G401 (cell line): ENCODE results near the gene KCTD4. TPM values are rescaled to one million over a fixed set of nuclear protein-coding genes. Genes with fewer than 3 reads are reported as not detected.
A peak's percentile ranks its signal among the peaks of the same experiment; 100 is the strongest.
"Not testable (repeated sequence)": the region's sequence is repeated elsewhere in the genome, so short reads cannot be mapped to it uniquely, and the experiment has no call there.

Experiments used
- DNase-seq: peaks from one replicate; pipeline ENCODE4 v3.0.0-alpha.2; 2015; ENCODE audit warnings: low spot score
- in situ Hi-C: cut with HindIII; loops from 2 replicates; pipeline ENCODE4 v1.10.0; 2016; ENCODE audit warnings: low sequenced_read_pairs, mixed read lengths
- total RNA-seq: library from RNA; depleted of rRNA; stranded (reverse); fragments of >200 nt; shearing (Covaris generic); gene quantifications from 2 replicates; pipeline ENCODE4 v1.2.3, GENCODE V29; 2014

The KCTD4 gene
- total RNA-seq, 1 experiment from 2014 or later: not detected

DNA sequence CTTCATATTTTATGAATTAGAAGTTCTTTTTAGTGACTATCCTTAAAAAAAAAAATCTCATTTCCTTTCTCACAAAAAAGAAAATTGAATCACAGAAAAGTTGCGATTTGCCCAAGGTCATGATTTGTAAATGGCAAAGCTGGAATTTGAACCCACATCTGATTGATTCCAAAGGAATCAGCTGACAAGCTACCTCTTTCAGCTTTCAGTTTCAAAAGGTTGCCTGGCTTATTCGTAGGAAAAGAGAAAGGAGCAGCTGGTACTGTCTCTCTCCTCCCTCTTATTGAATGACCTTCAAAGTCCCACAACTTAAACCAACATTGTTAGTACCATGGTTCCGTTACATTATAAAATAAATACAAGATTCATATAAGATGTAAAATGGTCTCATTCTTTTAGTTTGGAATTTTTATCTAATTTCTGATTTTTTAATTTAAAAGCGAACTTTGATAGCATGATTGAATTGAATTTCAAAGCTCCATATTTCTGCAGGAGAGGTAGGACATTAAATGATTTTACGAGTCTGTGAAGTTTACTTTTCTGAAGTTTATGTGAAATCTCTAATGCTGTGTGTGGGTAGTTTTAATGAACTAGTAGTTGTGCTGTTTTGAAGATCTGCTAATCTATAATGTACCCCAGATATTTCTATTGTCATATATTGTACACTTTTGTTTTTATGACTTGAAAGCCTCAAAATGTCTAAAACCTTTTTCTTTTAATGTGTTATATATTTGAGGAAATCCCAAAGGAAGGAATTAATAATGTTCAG lies 18.5 kb upstream of the KCTD4 start:
- no peak for DNase-seq
- in situ Hi-C loops: no loop called here

DNA sequence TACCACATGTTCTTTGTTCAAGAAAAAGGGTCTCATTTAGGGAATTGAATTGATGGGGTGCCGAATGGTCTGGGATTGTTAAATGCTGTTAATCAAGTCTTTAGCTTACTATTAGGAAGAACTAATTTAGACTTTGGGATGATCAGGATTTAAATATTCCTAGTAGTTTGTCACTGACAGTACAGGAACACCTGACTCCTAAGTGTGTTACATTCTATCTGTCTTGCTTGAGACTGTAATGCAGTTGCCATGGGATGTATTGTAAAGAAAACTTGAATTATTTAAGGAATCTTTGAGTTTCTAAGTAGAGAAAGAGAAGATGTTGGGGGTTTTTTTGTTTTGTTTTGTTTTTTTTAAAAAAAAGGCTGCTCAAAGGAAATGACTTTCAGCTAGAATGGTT lies 17.8 kb upstream of the KCTD4 start:
- in situ Hi-C loops: no loop called here

DNA sequence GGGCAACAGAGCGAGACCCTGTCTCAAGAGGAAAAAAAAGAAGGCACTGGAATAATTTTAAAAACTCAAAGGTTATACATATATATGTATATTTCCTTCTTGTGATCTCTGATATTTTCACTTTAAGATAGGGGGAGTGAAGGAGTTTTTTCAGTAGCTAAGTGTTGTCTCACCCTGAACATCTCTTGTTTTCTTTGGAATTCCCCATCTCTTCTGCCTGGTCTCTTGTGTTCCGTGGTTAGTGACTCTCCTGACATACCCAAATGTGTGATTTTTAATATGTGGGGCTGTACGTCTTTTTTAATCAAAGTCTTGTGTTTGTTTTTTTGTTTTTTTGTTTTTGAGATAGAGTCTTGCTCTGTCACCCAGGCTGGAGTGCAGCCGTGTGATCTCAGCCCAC lies 15.3 kb upstream of the KCTD4 start:
- in situ Hi-C loops: no loop called here

More for the DNA sequence above, 17.8 kb upstream of the KCTD4 start:
- no peak for DNase-seq

DNA sequence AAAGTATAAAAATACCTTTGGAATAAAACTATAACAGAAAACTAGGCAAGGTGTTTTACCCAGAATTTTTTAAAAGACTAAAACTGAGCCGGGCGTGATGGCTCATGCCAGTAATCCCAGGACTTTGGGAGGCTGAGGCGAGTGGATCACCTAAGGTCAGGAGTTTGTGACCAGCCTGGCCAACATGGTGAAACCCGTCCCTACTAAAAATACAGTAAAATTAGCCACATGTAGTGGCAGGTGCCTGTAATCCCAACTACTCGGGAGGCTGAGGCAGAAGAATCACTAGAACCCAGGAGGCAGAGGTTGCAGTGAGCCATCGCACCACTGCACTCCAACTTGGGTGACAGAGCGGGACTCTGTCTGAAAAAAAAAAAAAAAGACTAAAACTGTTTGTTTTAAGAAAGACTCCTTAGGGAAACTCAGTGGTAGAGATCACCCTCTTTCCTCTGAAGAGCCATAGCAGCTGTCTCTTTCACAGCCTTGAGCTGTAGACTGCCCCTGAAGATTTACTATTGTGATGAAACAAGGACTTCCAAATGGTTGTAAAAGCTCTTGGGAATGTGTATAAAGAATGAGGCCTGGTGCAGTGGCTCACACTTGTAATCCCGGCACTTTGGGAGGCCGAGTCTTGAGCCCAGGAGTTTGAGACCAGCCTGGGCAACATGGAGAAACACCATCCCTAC lies 14.7 kb upstream of the KCTD4 start:
- no peak for DNase-seq
- in situ Hi-C loops: no loop called here

More for the DNA sequence above, 15.3 kb upstream of the KCTD4 start:
- DNase-seq: no peak

DNA sequence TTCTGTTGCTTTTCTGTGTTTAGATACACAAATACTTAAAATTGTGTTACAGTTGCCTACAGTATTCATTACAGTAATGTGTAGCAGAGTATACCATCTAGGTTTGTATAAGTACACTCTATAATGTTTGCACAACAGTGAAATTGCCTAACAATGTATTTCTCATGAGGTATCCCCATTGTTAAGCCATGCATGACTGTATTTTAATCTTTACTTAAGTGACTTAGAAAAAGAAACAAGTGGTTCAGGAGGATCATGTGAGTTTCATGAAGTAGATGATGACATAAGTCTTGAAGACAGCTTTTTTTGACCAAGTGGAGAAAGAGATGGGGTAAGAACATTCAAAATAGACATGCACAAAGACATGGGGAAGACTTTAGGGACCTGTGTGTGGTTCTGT lies 8.4 kb upstream of the KCTD4 start:
- DNase-seq: no peak
- in situ Hi-C loops: no loop called here

GRCh38 chr13:45208132-45208531 lies 7.3 kb upstream of the KCTD4 start:
- no peak for DNase-seq
- in situ Hi-C loops: no loop called here

DNA sequence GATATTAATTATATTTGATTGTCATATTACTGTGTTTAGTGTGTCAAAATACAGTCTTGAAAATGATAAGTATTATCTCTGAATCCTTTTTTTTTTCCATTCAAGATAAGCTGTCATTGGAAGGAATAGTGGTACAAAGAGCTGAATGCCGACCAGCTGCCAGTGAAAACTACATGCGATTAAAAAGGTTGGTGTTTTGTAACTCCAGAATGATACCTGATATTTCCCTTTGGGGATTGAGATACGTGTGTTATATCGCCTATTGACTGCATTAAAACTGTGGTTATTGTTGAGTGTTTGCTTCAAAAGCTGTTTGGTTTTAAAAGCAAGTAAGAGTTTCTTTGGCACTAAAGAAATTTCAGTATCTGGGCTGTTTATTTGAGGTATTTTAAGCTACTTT lies 6.5 kb upstream of the KCTD4 start:
- DNase-seq: no peak
- in situ Hi-C loops: no loop called here

- in situ Hi-C loops: no loop called here
- no peak for DNase-seq
These were observed 5.5 kb upstream of the KCTD4 start for GRCh38 chr13:45206340-45206739.

DNA sequence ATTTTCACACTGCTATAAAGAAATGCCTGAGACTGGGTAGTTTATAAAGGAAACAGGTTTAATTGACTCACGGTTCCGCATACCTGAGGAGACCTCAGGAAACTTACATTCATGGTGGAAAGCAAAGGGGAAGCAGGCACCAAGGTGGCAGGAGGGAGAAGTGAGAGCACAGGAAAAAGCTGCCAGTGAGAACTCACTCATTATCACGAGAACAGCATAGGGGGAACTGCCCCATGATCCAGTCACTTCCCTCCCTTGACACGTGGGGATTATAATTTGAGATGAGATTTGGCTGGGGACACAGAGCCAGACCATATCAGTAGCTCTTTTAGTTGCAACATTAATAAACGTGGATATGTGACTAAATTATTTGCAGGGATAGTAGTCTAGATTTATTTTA lies 4.3 kb upstream of the KCTD4 start:
- in situ Hi-C loops: no loop called here

DNA sequence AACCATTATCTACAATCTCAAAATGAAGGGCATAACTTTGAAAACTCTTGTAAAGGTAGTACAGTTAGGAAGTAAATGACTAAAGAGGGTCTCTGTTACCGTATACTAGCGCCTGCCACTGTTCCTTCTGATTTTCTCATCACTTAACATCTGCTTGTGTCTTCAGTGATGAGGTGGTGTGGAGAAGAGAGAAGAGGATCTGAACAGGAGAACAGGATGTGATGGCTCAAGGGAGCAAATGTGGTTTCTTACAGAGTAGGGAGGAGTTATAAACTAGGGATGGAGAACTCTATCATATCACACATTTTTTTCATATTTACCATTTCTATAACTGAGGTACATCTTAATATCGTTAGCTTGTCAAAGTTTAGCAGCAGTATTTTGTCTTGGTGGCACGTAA lies 1.1 kb downstream of the KCTD4 start:
- in situ Hi-C loops: no loop called here
- no peak for DNase-seq

More for the DNA sequence above, 4.3 kb upstream of the KCTD4 start:
- DNase-seq: no peak

DNA sequence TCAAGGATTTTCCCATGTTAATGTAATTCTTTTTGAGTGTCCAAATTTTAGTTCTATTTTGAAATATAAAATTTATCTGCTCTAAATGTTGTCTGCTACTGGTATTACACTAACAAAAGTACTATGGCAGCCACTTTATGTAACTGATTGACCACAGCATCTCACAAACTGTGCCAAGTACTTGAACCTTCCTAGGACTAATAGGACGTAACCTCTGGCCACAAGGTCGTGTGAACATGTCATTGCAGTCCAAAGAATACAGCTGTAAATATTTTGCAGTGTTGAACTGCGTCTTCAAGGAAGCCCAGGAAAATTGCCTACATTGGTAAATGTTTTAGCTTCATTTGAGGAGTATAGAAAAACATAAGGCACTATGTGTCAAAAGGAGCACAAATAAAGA lies 1.9 kb downstream of the KCTD4 start:
- DNase-seq: no peak
- in situ Hi-C loops: no loop called here

DNA sequence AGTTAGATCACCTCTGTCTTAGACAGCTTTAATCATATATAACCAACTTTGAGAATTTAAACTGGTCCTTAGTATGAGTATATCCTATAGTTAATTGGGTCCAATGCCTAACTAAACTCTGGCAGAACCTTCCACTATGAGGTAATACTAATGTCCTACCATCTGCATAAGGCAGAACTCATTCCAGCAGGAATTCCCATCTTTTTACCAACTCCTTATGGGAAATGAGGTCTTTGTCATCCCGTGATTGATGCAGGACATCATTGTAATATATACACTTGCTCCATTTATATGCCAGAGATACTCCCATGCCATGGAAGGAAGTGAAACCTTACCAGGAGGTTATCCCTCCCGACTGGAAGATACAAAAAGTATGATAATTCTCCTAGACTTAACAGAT lies 2.8 kb downstream of the KCTD4 start:
- DNase-seq: no peak
- in situ Hi-C loops: no loop called here

GRCh38 chr13:45196622-45197021 lies 4.2 kb downstream of the KCTD4 start:
- in situ Hi-C loops: no loop called here
- DNase-seq: no peak

GRCh38 chr13:45196096-45196495 lies 4.7 kb downstream of the KCTD4 start:
- in situ Hi-C loops: no loop called here
- DNase-seq: no peak

- in situ Hi-C loops: no loop called here
- DNase-seq: no peak
These were observed 5.4 kb downstream of the KCTD4 start for GRCh38 chr13:45195421-45195820.

DNA sequence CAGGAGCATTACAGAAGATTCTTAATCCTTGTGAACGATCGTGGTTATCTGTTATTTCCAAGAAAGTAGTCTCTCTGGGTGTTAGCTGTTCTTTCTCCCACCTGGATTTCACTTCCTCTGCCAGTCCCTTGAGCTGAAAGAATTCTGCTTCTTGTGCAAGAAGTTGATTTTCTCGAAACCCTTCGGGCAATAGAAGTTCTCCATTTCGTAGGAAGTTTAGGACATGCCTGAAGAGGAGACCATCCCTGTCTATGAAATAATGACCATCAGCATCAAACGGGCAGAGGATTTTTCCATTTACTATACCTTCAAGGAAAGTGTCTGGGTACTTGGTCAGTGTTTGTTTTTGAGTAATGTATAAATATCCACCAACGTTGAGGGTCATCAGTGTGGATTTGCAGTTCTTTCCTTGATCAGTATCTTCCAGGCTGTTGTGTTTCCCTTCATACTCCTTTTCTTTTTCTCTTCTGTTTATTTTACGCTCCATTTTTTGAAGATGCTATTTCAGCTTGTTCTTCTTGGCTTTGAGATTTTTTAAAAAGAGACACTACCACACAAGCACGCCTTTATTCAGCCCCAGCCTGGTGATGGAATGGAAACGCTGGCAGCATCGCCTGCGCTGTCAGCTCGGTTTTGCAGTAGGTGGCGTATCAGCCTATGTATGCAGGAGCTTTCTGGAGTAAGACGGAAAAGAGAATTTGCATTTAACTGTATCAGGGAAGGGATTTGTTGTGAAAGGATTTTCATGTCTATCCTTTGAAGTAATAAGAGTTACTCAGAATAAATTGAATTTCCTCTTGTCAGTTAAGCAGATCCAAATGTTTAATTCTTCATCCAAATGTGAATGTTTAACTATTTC lies 6.5 kb downstream of the KCTD4 start:
- DNase-seq: peak; percentile 42
- in situ Hi-C loops: no loop called here

DNA sequence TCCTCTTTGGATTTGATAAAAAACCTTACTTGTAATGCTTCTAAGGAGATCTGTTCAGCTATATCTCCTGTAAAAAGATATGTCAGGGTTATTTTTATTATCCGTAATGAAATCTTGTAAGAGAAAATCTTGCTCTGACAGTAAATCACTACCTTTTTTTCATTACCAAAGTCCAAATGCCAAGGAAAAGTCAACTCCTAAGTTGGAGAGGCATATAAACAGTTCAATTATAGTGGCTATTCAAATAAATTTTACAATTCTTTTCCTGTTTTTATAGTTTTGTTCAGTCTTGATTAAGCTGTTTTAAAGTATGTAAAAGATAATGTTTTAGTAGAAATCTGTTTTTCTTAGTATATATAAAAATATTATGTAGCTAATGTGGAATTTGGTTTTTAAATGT lies 9.0 kb downstream of the KCTD4 start:
- in situ Hi-C loops: no loop called here
- no peak for DNase-seq

DNA sequence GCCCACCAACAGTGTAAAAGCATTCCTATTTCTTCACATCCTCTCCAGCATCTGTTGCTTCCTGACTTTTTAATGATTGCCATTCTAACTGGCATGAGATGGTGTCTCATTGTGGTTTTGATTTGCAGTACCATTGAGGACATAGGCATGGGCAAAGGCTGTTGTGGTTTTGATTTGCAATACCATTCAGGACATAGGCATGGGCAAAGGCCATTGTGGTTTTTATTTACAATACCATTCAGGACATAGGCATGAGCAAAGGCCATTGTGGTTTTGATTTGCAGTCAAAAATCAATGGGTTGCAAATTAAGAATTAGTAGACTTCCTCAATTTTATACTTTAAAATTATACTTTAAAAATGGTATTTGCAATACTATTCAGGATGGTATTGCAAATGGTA lies 11.3 kb downstream of the KCTD4 start:
- DNase-seq, in situ Hi-C loops: not testable (repeated sequence)

GRCh38 chr13:45189077-45189476 lies 11.8 kb downstream of the KCTD4 start:
- DNase-seq, in situ Hi-C loops: not testable (repeated sequence)

GRCh38 chr13:45185286-45185685 lies 15.6 kb downstream of the KCTD4 start:
- DNase-seq: no peak
- in situ Hi-C loops: no loop called here
